Colonic mucosa (tissue), 4 donors: ENCODE data around the gene TMEM63B. TPM values are rescaled to one million over a fixed set of nuclear protein-coding genes. Genes with fewer than 3 reads are reported as not detected.

Experiments
- DNase-seq: peaks from one replicate; pipeline ENCODE4 v3.0.0-alpha.2; 2020
- H3K27ac ChIP-seq: fragments of 200-600 bp; one replicate; pipeline ENCODE4 v1.8.0; 2021
- H3K27me3 ChIP-seq: fragments of 200-600 bp; one replicate; pipeline ENCODE4 v1.8.0; 2021
- H3K36me3 ChIP-seq: fragments of 200-600 bp; one replicate; pipeline ENCODE4 v1.8.0; 2021
- H3K4me1 ChIP-seq: fragments of 200-600 bp; one replicate; pipeline ENCODE4 v1.8.0; 2021; ENCODE audit warnings: mild to moderate bottlenecking
- H3K4me3 ChIP-seq: fragments of 200-600 bp; one replicate; pipeline ENCODE4 v1.8.0; 2021
- H3K9ac ChIP-seq, 2 donors: one replicate each; pipeline ENCODE4 v1.7.0; 2013; ENCODE audit warnings: control low read depth in 2 of 2, low read depth in 2 of 2, low read length in 2 of 2
- H3K9me3 ChIP-seq: fragments of 200-600 bp; one replicate; pipeline ENCODE4 v1.8.0; 2021
- intact Hi-C: fragments of 100-400 bp; cut with DNase I; formaldehyde crosslinking; loops from one replicate; pipeline ENCODE4 v1.14.1; 2022
- total RNA-seq, 2 donors: library from RNA; stranded (reverse); fragmentation: NEBNext Ultra II Directional in 1 of 2; extraction: Animal tissue kit (Norgen Biotek cat#: 25700) in 1 of 2; gene quantifications; one replicate each; pipeline ENCODE4 v1.2.1, GENCODE V29; 2021
- TF ChIP-seq, protein P1 (sequence below): fragments of 200-600 bp; IDR thresholded peaks from one replicate; pipeline ENCODE4 v1.8.0; 2022; ENCODE audit warnings: antibody characterized with exemption, mild to moderate bottlenecking
- donor health status: healthy.
- donor health status: DM: no; HTN: no; CAD: no.
- donor health status: DM: no; HTN: no; CAD: no.

TMEM63B gene
- total RNA-seq, 2 donors from 2014 or later, result 74.3 to 95.3 TPM

DNA sequence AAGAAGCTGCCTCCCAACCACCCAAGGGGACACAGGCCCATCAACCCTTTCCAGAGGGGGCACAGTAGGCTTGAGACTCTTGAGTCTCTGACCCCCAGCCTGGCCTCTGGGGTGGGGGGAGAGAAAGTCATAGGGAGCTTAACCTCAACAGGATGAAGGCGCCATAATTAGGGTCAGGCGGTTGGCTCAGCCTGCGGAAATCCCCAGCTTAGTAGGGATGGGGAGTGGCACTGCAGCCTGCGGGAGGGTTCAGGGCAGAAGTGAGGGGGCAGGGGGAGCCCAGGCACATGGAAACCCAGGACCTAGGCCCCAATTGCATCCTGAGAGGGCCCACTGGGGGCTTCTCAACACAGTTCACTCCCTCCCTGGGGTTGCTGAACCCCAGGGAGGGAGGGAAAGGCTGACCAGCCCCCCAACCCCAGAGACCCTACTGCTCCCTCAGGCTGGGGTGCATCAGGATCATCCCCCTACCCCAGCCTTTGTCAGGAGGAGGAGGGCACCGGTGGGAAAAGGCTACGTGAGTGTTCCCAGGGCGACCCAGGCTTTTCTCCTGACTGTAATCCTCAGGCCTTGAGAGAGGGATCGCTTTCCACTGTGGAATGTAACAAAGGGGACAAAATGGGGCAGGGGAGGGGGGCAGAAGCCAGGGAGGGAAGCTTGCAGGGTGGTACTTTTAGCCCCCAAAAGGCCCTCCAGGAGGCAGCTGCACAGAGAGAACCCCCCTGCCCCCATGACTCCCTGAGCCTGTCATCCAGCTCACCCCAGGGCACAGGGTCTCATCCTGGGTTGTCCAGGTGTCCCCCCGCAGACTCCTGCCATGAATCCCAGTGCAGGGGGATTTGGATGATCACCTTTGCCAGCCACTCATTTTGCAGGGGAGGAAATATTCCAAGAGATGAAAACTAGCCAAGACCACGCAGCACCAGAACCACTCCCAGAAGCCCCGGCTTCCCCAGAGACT is 46.5 kb upstream of the TMEM63B start:
- no peak for DNase-seq
- Histone ChIP-seq H3K9me3 (no peaks in the 10 kb centered on the region), H3K4me1 (peaks cover 13% of the 10 kb centered on the region), H3K27ac (no peak overlapping the region), H3K36me3 (no peaks in the 10 kb centered on the region), H3K27me3 (no peaks in the 10 kb centered on the region), H3K4me3 (no peak overlapping the region), H3K9ac (no peak overlapping the region)
- TF ChIP-seq, protein P1, sequence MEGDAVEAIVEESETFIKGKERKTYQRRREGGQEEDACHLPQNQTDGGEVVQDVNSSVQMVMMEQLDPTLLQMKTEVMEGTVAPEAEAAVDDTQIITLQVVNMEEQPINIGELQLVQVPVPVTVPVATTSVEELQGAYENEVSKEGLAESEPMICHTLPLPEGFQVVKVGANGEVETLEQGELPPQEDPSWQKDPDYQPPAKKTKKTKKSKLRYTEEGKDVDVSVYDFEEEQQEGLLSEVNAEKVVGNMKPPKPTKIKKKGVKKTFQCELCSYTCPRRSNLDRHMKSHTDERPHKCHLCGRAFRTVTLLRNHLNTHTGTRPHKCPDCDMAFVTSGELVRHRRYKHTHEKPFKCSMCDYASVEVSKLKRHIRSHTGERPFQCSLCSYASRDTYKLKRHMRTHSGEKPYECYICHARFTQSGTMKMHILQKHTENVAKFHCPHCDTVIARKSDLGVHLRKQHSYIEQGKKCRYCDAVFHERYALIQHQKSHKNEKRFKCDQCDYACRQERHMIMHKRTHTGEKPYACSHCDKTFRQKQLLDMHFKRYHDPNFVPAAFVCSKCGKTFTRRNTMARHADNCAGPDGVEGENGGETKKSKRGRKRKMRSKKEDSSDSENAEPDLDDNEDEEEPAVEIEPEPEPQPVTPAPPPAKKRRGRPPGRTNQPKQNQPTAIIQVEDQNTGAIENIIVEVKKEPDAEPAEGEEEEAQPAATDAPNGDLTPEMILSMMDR, result no peak
- intact Hi-C loops, result no loop called here

GRCh38 chr6:44081753-44082152 is 45.6 kb upstream of the TMEM63B start:
- H3K4me3 ChIP-seq, result no peak overlapping the region
- H3K4me1 ChIP-seq, result peaks cover 8% of the 10 kb centered on the region
- TF ChIP-seq, protein P1, result no peak
- H3K9me3 ChIP-seq, result no peaks in the 10 kb centered on the region
- no peaks in the 10 kb centered on the region for H3K27me3 ChIP-seq
- no peak for DNase-seq
- no peak overlapping the region for H3K27ac ChIP-seq
- no peak overlapping the region for H3K9ac ChIP-seq
- H3K36me3 ChIP-seq, result no peaks in the 10 kb centered on the region
- intact Hi-C loops, result no loop called here

GRCh38 chr6:44082872-44083321 is 44.5 kb upstream of the TMEM63B start:
- H3K27me3 ChIP-seq, result no peaks in the 10 kb centered on the region
- DNase-seq, result no peak
- TF ChIP-seq, protein P1, result no peak

GRCh38 chr6:44084231-44085014 is 42.9 kb upstream of the TMEM63B start:
- no peak for DNase-seq
- TF ChIP-seq, protein P1, result no peak
- Histone ChIP-seq H3K27me3 (no peaks in the 10 kb centered on the region), H3K9me3 (no peaks in the 10 kb centered on the region), H3K9ac (no peak overlapping the region), H3K4me1 (no peaks in the 10 kb centered on the region), H3K36me3 (no peaks in the 10 kb centered on the region), H3K27ac (no peak overlapping the region), H3K4me3 (no peak overlapping the region)
- intact Hi-C loops, result no loop called here

More at GRCh38 chr6:44082872-44083321, 44.5 kb upstream of the TMEM63B start:
- H3K27ac ChIP-seq, result no peak overlapping the region
- intact Hi-C loops, result no loop called here
- no peaks in the 10 kb centered on the region for H3K4me1 ChIP-seq
- no peaks in the 10 kb centered on the region for H3K9me3 ChIP-seq
- H3K36me3 ChIP-seq, result no peaks in the 10 kb centered on the region
- H3K9ac ChIP-seq, result no peak overlapping the region
- H3K4me3 ChIP-seq, result no peak overlapping the region

DNA sequence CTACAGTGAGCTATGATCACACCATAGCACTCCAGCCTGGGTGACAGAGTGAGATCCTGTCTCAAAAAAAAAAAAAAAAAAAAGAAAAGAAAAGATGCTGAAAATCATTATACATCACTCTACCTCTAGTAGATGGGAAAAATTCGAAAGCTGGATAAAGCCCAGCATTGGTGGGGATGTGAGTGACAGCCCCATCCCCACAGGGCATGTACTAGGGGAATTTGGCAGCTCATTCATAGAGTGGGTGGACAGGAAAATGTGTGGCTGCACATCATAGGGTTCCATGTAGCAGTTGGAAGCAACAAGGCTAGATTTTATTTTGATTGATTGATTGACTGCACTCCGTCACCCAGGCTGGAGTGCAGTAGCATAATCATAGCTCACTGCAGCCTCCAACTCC is 42.1 kb upstream of the TMEM63B start:
- no peaks in the 10 kb centered on the region for H3K9me3 ChIP-seq
- DNase-seq, result no peak
- TF ChIP-seq, protein P1, result no peak

More for the DNA sequence above, 42.1 kb upstream of the TMEM63B start:
- H3K4me1 ChIP-seq, result no peaks in the 10 kb centered on the region
- intact Hi-C loops, result no loop called here
- H3K4me3 ChIP-seq, result no peak overlapping the region
- no peak overlapping the region for H3K9ac ChIP-seq
- no peaks in the 10 kb centered on the region for H3K27me3 ChIP-seq
- H3K27ac ChIP-seq, result no peak overlapping the region
- no peaks in the 10 kb centered on the region for H3K36me3 ChIP-seq
